ENCODE results near the gene PRDM5. TPM values are rescaled to one million over a fixed set of nuclear protein-coding genes. Genes with fewer than 3 reads are reported as not detected.

Gene PRDM5
- total and polyA plus RNA-seq, 7 donors = 0.56 to 3.4 (median 2.2) TPM

DNA sequence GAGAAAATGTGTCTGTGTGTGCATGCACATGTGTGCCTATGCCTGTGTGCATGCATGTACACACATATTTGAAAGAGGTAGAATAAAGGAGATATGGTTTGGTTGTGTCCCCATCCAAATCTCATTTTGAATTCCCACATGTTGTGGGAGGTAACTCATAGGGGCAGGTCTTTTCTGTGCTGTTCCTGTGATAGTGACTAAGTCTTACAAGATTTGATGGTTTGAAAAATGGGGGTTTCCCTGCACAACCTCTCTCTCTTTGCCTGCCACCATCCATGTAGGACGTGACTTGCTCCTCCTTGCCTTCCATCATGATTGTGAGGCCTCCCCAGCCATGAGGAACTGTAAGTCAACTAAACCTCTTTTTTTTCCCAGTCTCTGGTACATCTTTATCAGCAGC, 87.2 kb downstream of the PRDM5 start:
- Histone ChIP-seq H3K4me3 (no peak overlapping the region), H3K9me3 (no peaks in the 10 kb centered on the region), H3K27me3 (ENCODE audit: insufficient read depth in 3 of 3, low read length in 2 of 3) (no peaks in the 10 kb centered on the region), H3K36me3 (ENCODE audit: insufficient read depth in 1 of 2, low read depth in 1 of 2) (no peaks in the 10 kb centered on the region), H3K27ac (no peak overlapping the region), H3K4me1 (no peaks in the 10 kb centered on the region)
- DNase-seq (no peak), ATAC-seq (no peak)
- intact Hi-C loops (cut with DNase I) = no loop called here
- TF ChIP-seq, protein P1, sequence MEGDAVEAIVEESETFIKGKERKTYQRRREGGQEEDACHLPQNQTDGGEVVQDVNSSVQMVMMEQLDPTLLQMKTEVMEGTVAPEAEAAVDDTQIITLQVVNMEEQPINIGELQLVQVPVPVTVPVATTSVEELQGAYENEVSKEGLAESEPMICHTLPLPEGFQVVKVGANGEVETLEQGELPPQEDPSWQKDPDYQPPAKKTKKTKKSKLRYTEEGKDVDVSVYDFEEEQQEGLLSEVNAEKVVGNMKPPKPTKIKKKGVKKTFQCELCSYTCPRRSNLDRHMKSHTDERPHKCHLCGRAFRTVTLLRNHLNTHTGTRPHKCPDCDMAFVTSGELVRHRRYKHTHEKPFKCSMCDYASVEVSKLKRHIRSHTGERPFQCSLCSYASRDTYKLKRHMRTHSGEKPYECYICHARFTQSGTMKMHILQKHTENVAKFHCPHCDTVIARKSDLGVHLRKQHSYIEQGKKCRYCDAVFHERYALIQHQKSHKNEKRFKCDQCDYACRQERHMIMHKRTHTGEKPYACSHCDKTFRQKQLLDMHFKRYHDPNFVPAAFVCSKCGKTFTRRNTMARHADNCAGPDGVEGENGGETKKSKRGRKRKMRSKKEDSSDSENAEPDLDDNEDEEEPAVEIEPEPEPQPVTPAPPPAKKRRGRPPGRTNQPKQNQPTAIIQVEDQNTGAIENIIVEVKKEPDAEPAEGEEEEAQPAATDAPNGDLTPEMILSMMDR (IDR thresholded peaks at IDR 0.05) = no peak
- 90 to 94% (median 91%) methylated on average over 1 of the region's 1 CpG for WGBS, 3 donors

DNA sequence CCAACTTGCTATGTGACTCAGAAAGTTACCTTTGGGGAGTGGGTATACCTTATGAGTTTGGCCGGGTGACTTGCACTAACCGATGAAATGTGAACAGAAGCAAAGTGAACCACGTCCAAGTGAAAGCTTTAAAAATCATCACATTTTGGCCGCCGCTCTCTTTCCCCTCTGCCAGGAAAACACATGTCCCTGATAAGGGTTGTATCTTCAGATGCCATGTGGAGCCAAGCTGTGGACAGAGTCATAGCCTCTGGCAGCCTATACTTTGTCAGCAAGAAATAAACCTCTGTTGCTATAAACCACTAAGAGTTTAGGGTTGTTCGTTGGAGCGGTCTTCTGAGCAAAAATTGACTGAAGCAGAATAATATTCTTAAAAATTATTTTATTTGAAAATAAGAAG, 92.3 kb downstream of the PRDM5 start:
- H3K4me3 ChIP-seq = peak overlapping the region; percentile 28

DNA sequence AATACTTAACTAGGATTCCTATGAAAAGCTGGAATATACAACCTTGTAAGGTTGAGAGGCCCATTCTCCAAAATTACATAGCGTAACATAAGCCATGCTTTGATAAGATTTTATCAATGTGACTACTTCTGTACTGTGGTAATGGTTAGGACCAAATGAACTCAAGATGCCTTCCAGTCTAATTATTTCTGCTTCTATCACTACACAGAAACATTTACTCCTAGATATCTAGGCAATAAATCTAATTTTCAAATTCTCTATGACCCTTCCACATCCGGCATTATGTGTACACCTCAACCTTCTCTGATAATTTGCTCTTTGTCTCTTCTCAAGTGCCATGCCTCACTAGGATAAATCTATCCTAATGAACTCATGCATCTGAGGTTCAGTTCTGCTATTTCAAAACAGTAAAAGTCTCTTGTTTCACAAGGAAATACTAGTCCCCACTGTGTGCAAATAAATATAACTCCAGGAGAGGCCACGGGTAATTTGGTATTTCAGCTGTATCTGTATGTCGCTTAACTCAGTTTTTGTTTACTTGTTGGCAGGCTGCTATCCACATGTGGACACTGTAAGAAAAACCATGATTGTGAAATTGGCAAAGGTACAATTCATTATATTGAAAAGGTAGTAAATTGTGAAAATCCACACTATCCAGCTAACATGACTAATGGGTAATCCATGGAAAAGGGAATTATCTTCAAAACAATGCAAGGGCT, 93.3 kb downstream of the PRDM5 start:
- DNase-seq = no peak
- Histone ChIP-seq H3K36me3 (ENCODE audit: insufficient read depth in 1 of 2, low read depth in 1 of 2) (no peaks in the 10 kb centered on the region), H3K27me3 (ENCODE audit: insufficient read depth in 3 of 3, low read length in 2 of 3) (no peaks in the 10 kb centered on the region), H3K4me3 (peak overlapping the region; percentile 28), H3K4me1 (peaks cover 12% of the 10 kb centered on the region), H3K9me3 (no peaks in the 10 kb centered on the region), H3K27ac (peak overlapping the region; percentile 31)
- ATAC-seq = peak; percentile 26 to 79 (median 63)
- intact Hi-C loops (cut with DNase I) = no loop called here
- TF ChIP-seq, protein P1 (IDR thresholded peaks at IDR 0.05) = no peak
- WGBS, 3 donors = 53 to 54% (median 54%) methylated on average over 4 of the region's 4 CpGs

More for the DNA sequence above, 92.3 kb downstream of the PRDM5 start:
- DNase-seq (no peak), ATAC-seq (peak in 3 of 4 donors; percentile 60 to 83 (median 65))
- WGBS, 3 donors = 33 to 38% (median 35%) methylated on average over 7 of the region's 7 CpGs
- Histone ChIP-seq H3K4me1 (peaks cover 12% of the 10 kb centered on the region), H3K27me3 (ENCODE audit: insufficient read depth in 3 of 3, low read length in 2 of 3) (no peaks in the 10 kb centered on the region), H3K36me3 (ENCODE audit: insufficient read depth in 1 of 2, low read depth in 1 of 2) (no peaks in the 10 kb centered on the region), H3K9me3 (no peaks in the 10 kb centered on the region), H3K27ac (peak overlapping the region; percentile 31)
- intact Hi-C loops (cut with DNase I) = no loop called here
- TF ChIP-seq, protein P1 (IDR thresholded peaks at IDR 0.05) = no peak

DNA sequence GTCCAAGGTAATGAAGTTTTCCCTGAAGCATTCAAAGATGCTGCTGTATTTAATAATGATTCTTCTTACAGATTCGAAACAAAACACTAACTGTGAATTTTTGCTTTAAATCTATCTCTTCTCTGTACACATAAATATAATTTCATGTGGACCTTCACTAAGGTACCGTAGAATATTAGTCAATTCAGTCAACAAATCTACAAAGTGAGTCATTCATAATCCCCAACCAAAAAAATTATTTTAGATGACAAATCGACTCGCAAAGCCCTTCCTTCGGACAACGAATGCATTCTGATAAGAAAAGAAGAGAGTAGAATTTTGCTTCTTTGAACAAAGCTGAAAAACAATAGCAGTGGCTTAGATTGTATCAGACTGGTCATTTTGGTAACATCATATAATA, 95.7 kb downstream of the PRDM5 start:
- intact Hi-C loops (cut with DNase I) = no loop called here
- no peak for ATAC-seq

More for the DNA sequence above, 95.7 kb downstream of the PRDM5 start:
- Histone ChIP-seq H3K4me3 (no peak overlapping the region), H3K4me1 (peaks cover 12% of the 10 kb centered on the region), H3K9me3 (no peaks in the 10 kb centered on the region), H3K36me3 (ENCODE audit: insufficient read depth in 1 of 2, low read depth in 1 of 2) (no peaks in the 10 kb centered on the region), H3K27ac (no peak overlapping the region), H3K27me3 (ENCODE audit: insufficient read depth in 3 of 3, low read length in 2 of 3) (no peaks in the 10 kb centered on the region)
- no peak for DNase-seq
- TF ChIP-seq, protein P1 (IDR thresholded peaks at IDR 0.05) = no peak
- 94 to 98% (median 96%) methylated on average over 6 of the region's 6 CpGs for WGBS, 3 donors
